Measurements from ENCODE around the gene TBX10.
"Not testable (repeated sequence)": the region's sequence is repeated elsewhere in the genome, so short reads cannot be mapped to it uniquely, and the experiment has no call there.

The TBX10 gene

DNA sequence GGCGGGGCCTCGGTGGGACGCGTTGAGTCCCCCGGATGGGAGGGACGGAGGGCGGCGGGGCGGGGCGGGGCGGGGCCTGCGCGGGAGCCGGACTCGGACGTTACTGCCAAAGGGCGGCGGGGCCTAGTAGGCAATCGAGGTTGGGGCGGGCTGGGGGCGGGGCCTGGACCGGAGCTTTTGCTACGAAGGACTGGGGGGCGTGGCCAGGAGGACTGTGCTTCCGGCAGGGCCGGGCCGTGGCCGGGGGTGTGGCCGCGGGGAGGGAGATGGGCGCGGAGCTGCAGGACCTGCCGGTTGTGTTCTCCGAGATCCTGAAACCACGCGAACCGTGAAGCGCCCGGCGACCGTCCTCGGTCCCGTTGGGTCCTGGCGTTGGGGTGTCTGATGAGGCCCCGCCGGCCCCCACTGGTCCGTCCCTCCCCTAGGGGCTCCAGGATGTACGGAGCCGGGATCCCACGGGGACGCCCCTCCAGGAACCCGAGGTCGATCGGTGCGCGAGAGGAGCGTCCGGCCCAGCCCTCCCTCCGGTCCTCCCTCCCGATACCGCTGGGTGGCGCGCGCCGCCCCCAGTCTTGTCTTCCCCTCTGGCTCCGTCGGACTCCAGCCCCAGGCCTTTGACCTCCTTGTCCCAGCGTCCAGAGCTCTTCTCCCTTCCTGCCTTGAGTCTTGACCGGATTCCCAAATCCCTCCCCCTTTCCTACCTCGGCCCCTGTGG is 9.2 kb downstream of the TBX10 start:
- peak; percentile 76 for DNase-seq

GRCh38 chr11:67629386-67630227 is 10.0 kb downstream of the TBX10 start, which contains the start of gene NUDT8:
NUDT8 (minus strand) TSS chr11:67629937; CDS start chr11:67629911, 26 bp downstream.
- peak; percentile 11 for DNase-seq

- no peak for DNase-seq
Observed at GRCh38 chr11:67628710-67629385, 10.7 kb downstream of the TBX10 start.

- no peak for DNase-seq
Observed at GRCh38 chr11:67627812-67628624, 11.5 kb downstream of the TBX10 start.

DNA sequence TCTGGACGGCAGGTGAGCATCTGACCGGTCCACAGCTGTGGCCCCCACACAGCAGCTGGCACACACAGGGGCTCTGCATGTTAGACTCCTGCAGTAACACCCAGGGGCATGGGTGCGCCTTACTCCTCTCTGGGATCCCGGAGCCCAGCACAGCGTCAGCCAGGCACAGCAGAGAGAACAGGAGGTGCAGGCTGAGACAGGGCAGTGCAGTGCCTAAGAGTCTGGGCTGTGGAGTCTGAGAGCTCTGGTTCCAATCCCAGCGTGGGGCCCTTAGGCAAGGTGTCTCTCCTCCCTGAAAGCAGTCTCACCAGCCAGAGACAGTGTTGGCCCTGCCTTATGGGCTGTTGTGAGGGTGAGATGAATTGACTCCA is 12.1 kb downstream of the TBX10 start:
- DNase-seq = no peak

- no peak for DNase-seq
Observed at GRCh38 chr11:67626970-67627369, 12.6 kb downstream of the TBX10 start.

GRCh38 chr11:67626131-67626833 is 13.3 kb downstream of the TBX10 start:
- DNase-seq = not testable (repeated sequence)

GRCh38 chr11:67623795-67624194 is 15.8 kb downstream of the TBX10 start:
- not testable (repeated sequence) for DNase-seq

GRCh38 chr11:67622905-67623304 is 16.7 kb downstream of the TBX10 start:
- not testable (repeated sequence) for DNase-seq

DNA sequence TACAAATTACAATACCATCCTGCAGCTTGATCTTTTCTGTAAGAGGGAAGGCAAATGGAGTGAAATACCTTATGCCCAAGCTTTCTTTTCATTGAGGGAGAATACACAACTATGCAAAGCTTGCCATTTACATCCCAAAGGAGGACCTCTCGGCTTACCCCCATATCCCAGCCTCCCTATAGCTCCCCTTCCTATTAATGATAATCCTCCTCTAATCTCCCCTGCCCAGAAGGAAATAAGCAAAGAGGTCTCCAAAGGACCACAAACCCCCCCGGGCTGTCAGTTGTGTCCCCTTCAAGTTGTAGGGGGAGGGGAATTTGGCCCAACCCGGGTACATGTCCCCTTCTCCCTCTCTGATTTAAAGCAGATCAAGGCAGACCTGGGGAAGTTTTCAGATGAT is 17.6 kb downstream of the TBX10 start:
- DNase-seq = not testable (repeated sequence)

- DNase-seq = not testable (repeated sequence)
Observed at GRCh38 chr11:67620621-67621020, 18.9 kb downstream of the TBX10 start.

DNA sequence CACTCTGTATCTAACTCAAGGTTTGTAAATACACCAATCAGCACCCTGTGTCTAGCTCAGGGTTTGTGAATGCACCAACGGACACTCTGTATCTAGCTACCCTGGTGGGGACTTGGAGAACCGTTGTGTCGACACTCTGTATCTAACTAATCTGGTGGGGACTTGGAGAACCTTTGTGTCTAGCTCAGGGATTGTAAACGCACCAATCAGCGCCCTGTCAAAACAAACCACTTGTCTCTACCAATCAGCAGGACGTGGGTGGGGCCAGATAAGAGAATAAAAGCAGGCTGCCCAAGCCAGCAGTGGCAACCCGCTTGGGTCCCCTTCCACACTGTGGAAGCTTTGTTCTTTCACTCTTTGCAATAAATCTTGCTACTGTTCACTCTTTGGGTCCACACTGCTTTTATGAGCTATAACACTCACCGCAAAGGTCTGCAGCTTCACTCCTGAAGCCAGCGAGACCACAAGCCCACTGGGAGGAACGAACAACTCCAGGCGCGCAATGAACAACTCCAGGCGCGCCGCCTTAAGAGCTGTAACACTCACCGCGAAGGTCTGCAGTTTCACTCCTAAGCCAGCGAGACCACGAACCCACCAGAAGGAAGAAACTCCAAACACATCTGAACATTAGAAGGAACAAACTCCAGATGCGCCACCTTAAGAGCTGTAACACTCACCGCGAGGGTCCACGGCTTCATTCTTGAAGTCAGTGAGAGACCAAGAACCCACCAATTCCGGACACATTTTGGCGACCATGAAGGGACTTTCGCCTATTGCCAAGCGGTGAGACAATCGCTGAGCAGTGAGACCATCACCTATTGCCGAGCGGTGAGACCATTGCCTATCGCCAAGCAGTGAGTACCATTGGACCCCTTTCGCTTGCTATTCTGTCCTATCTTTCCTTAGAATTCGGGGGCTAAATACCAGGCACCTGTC is 19.6 kb downstream of the TBX10 start:
- DNase-seq = not testable (repeated sequence)

DNA sequence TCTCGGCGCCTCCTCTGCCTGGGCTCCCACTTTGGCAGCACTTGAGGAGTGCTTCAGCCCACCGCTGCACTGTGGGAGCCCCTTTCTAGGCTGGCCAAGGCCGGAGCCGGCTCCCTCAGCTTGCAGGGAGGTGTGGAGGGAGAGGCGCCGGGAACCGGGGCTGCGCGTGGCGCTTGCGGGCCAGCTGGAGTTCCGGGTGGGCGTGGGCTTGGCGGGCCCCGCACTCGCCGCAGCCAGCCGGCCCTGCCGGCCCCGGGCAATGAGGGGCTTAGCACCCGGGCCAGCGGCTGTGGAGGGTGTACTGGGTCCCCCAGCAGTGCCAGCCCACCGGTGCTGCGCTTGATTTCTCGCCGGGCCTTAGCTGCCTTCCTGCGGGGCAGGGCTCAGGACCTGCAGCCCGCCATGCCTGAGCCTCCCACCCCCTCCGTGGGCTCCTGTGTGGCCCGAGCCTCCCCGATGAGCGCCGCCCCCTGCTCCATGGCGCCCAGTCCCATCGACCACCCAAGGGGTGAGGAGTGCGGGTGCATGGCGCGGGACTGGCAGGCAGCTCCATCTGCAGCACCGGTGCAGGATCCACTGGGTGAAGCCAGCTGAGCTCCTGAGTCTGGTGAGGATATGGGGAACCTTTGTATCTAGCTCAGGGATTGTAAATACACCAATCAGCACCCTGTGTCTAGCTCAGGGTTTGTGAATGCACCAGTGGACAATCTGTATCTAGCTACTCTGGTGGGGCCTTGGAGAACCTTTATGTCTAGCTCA is 20.5 kb downstream of the TBX10 start:
- not testable (repeated sequence) for DNase-seq

DNA sequence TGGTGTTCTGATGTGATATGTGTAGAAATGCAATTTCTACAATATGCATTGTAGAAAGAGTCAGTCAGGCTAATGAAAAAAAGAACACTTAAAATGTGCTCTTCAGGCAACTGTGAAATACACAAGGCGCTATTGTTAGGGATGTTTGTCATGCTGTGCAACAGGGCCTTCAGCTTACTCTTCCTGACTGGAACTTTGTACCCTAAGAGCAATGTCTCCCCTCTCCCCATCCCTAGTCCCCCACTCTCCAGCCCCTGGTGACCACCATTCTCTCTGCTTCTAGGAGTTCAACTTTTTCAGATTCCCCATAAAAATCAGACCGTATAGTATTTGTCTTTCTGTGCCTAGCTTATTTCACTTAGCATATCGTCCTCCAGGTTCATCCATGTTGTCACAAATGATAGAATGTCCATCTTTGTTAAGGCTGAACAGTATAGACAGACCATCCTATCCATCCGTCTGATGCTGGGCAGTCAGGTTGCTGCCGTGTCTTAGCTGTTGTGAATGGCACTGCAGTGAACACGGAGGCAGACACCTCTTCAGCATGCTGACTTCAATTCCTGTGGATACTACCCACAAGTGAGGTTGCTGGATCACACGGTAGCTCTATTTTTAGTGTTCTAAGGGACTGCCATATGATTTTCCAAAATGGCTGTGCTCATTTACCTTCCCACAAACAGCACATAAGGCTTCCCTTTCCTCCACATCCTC is 22.2 kb downstream of the TBX10 start:
- no peak for DNase-seq

DNA sequence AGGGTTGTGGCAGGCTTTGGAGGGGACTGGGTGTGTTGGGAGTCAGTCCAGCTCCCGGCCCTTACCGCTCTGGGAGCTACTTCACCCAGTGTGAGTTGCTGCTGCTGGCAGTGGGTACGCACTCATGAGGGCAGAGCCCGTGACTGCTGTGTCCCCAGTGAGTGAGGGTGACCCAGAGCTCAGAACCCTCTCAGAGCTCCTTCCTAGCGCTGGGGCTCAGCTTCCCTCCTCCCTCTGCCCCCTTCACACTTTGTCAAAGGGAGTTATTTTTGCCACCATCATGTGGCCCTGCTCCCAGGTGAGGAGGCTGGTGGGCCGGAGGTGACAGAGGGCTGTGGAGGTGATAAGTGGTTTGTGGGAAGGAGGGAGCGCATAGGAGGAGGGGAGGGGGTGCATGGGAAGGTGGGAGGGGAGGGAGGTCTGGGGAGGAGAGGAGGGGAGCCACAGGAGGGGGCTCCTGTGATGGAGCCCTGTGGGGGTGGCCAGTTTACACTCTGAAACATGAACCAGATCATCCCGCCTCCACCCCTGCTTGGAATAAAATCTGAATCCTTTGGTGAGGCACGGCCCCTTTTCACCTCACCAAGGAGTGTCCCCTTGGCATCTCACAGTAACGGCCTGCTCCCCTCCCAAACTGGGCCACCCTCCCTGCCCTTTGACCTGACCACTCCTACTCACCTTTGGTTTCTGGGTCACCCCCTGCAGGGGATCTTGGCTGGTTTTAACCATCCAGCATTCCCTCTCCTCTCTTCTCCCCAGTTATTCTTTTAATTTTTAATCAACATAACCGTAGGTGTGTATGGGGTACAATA is 22.9 kb downstream of the TBX10 start:
- DNase-seq = no peak

DNA sequence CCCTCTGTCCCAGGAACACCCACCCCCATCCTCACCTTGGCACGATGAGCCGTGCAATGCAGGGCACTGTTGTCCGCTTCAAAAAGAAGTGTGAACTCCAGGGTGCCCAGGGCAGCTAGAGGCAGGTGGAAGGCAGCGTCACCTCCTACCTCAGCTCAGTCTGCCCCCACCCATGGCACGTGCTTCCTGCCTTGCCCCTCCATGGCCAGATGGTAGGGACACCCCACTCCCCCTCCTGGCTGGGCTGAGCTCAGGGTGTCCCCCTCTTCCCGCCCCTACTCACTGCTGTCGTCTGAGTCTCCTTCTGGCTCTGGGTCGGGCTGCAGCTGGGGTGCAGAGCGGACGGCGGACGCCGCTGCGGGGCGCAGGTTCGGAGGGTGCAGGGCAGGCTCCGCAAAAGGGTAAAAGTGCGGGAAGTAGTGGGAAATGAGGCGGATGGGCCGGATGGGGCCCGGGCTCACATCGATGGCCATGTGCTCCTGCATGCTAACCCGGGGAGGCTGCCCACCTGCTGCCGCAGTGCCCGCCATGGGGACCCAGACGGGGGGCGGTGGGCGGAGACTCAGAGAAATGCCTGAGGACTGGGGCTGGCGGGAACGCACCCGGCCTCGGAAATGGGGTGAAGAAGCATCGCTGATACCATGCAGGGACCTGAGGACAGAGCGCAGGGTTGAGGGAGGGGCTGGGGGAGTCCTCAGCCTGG is 23.7 kb downstream of the TBX10 start:
- DNase-seq = no peak

Measured in NCI-H187 treated with DMSO at 0.1 percent for 48 hours (cell line).